ENCODE results near the gene CDX2.

CDX2 gene

DNA sequence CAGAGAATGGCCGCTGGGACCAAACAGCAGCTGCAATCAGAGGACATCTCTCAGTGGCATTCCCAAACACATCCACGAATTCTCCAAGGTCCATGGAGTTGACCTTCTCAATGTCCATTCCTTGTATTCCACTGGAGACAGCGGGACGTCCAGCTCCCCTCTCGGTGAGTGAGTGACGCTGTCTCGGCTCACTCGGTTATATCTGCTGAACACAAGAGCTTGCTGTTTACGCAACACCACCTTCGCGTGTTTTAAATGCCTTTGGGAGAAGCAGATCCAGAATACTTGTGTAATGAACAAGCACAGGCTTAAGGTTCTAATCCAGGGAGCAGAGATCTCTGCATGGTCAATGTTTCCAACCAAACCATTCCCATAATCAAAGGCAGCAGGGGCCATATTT lies 19.4 kb upstream of the CDX2 start, which contains the start of gene URAD:
Gene URAD, minus strand, starts transcription at position 174 of the 400 bp plus-strand sequence. Its CDS starts 56 bp downstream, at position 118.
- no peak for TF ChIP-seq CTCF (IDR thresholded peaks at IDR 0.05; ENCODE audit: low read length, missing control alignments)
- H3K4me3 ChIP-seq (replicated peaks; ENCODE audit: low read depth, low read length): no peak within 1 kb of the TSS
- DNase-seq (ENCODE audit: low read depth): no peak

DNA sequence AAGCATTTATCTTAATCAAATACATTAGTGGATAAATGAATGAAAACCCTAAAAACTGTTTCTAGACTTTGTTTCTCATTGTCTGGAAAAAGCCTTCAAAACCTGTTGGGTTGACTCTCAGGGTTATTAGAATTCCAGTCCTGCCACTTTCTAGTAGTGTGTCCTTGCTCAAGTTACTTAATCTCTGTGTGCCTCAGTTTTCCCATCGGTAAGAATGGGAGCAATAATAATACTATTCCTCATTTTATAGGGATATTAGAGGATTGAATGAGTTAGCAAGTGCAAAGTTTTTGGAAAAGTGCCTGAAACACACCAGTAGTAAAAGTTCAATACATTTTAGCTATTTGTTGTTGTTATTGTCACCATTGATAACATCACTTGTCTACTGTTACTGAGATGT lies 16.5 kb upstream of the CDX2 start:
- no peak for TF ChIP-seq CTCF (IDR thresholded peaks at IDR 0.05; ENCODE audit: low read length, missing control alignments)
- no peak for DNase-seq (ENCODE audit: low read depth)
- no peak overlapping the region for H3K4me3 ChIP-seq (replicated peaks; ENCODE audit: low read depth, low read length)

DNA sequence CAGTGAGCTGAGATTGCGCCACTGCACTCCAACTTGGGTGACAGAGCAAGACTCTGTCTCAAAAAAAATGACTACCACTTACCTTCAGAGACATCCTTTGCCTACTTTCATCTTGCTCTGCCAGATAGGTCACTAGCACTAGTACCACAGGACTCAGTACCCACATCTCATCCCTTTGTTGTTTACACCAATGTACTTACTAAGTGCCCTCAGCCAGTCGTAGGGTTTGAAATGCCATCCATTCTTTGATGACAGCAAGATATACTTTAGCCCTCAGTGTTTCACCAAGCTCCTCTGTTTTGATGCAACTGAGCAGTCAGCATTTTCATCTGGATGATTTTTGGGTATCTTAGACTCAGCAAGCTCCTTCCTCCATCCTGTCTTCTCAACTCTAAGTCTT lies 13.2 kb upstream of the CDX2 start:
- TF ChIP-seq CTCF (IDR thresholded peaks at IDR 0.05; ENCODE audit: low read length, missing control alignments): no peak
- no peak for DNase-seq (ENCODE audit: low read depth)
- no peak overlapping the region for H3K4me3 ChIP-seq (replicated peaks; ENCODE audit: low read depth, low read length)

GRCh38 chr13:27981006-27981708 lies 12.0 kb upstream of the CDX2 start:
- DNase-seq (ENCODE audit: low read depth): no peak
- TF ChIP-seq CTCF (IDR thresholded peaks at IDR 0.05; ENCODE audit: low read length, missing control alignments): no peak
- no peak overlapping the region for H3K4me3 ChIP-seq (replicated peaks; ENCODE audit: low read depth, low read length)

GRCh38 chr13:27980280-27980998 lies 11.3 kb upstream of the CDX2 start:
- no peak overlapping the region for H3K4me3 ChIP-seq (replicated peaks; ENCODE audit: low read depth, low read length)
- DNase-seq (ENCODE audit: low read depth): no peak
- no peak for TF ChIP-seq CTCF (IDR thresholded peaks at IDR 0.05; ENCODE audit: low read length, missing control alignments)

DNA sequence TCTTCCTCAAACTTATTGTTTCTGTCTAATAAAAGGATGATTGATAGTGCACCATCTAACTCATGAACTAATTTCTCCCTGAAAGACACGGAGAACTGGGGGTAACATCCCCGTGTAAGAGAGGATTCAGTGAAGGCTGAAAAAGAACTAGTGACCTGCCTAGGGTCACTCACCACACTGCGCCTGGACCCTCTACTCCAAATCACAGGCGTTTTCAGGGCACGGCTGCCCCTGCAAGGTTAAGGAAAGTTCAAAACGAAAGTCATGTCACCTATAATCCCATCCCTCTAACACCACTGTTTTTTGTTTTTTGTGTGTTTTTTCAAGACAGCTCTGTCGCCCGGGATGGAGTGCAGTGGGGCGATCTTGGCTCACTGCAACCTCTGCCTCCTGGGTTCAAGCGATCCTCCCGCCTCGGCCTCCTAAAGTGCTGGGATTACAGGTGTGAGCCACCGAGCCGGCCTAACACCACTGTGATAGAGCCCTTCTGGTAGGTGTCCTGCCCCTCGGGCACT lies 10.7 kb upstream of the CDX2 start:
- no peak overlapping the region for H3K4me3 ChIP-seq (replicated peaks; ENCODE audit: low read depth, low read length)
- DNase-seq (ENCODE audit: low read depth): no peak
- TF ChIP-seq CTCF (IDR thresholded peaks at IDR 0.05; ENCODE audit: low read length, missing control alignments): no peak
